ENCODE data around the gene ASCC3.

DNA sequence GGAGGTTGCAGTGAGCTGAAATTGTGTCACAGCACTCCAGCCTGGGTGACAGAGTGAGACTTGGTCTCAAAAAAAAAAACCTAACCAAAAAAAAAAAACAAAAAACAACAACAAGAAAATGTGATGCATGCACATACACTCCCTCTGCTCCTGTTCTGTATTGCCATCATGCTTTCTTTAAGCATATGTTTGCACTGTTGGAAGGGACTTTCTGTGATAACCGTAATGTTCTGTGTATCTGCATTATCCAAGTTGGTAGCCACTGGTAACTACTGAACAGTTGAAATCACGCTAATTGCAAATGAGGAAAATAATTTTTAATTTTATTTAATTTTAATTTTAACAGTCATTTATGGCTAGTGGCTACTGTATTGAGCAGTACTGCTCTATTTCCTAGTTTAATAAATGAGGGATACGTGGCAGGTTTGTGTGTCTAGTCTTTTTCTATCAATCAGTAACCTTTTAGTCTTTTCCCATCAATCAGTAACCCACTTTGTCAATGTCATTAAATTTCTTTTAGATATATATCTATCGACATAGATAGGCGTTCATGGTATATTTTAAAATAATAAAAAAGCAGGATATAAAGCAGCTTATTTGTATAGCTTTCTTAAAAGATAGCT is 135.6 kb downstream of the ASCC3 start:
- TF ChIP-seq YY1 (IDR thresholded peaks at IDR 0.05; ENCODE audit: insufficient read depth, insufficient read length) = no peak
- TF ChIP-seq ZNF274 (IDR thresholded peaks at IDR 0.05; ENCODE audit: low read depth, low read length) = no peak
- TF ChIP-seq SUZ12 (IDR thresholded peaks at IDR 0.05; ENCODE audit: extremely low read depth, insufficient read depth, insufficient read length) = no peak
